Central memory CD8-positive, alpha-beta T cell (primary cell): ENCODE measurements around the gene FAS.

Experiments
- ATAC-seq: fragments of 150-1000 bp; cut with Tn5 transposase; replicated peaks from 2 replicates; pipeline ENCODE4 v1.10.0; 2022; ENCODE audit warnings: mild to moderate bottlenecking, moderate FRiP score, moderate number of reproducible peaks; ENCODE audit not compliant: poor library complexity, severe bottlenecking; ENCODE audit errors: extremely low read depth
- DNase-seq, 2 donors: peaks; one replicate each; pipeline ENCODE4 v3.0.0; 2021; ENCODE audit warnings: low spot score in 2 of 2
- H3K27ac Mint-ChIP-seq: one replicate; pipeline ENCODE4 v1.8.0; 2022; ENCODE audit warnings: low read depth, mild to moderate bottlenecking, moderate library complexity, mixed read lengths
- H3K27me3 Mint-ChIP-seq: one replicate; pipeline ENCODE4 v1.8.0; 2022; ENCODE audit warnings: mixed read lengths
- H3K36me3 Mint-ChIP-seq: one replicate; pipeline ENCODE4 v1.8.0; 2022; ENCODE audit warnings: mild to moderate bottlenecking, moderate library complexity, mixed read lengths; ENCODE audit not compliant: insufficient read depth
- H3K4me1 Mint-ChIP-seq: one replicate; pipeline ENCODE4 v1.8.0; 2022; ENCODE audit warnings: mixed read lengths
- H3K4me3 Mint-ChIP-seq: one replicate; pipeline ENCODE4 v1.8.0; 2022; ENCODE audit warnings: mild to moderate bottlenecking, moderate library complexity, mixed read lengths
- H3K9me3 Mint-ChIP-seq: one replicate; pipeline ENCODE4 v1.8.0; 2022; ENCODE audit warnings: mixed read lengths

FAS gene

GRCh38 chr10:88987840-88988239 is 2.8 kb upstream of the FAS start:
- no peak overlapping the region for H3K4me3 Mint-ChIP-seq
- ATAC-seq: no peak
- H3K36me3 Mint-ChIP-seq: peaks cover 26% of the 10 kb centered on the region
- H3K27ac Mint-ChIP-seq: no peak overlapping the region
- H3K9me3 Mint-ChIP-seq: peaks cover 6% of the 10 kb centered on the region
- no peak for DNase-seq
- peaks cover 50% of the 10 kb centered on the region for H3K4me1 Mint-ChIP-seq
- no peaks in the 10 kb centered on the region for H3K27me3 Mint-ChIP-seq

DNA sequence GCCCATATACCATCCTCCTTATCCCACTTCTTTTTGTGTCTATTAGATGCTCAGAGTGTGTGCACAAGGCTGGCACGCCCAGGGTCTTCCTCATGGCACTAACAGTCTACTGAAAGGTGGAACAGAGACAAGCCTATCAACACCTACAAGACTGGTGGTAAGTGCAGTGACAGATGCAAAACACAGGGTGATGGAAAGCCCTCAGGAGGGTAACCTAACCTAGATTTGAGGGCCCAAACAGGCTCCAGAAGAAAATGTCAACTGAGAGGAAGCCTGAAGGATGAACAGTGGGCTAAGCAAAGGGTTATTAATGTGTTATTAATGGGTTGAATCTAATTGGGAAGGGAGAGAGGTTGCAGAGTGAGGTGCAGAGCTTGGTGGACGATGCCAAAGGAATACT is 1.2 kb upstream of the FAS start:
- Mint-ChIP-seq H3K27ac (peak overlapping the region; percentile 95), H3K4me3 (peak overlapping the region; percentile 97), H3K36me3 (peaks cover 27% of the 10 kb centered on the region), H3K9me3 (peaks cover 6% of the 10 kb centered on the region), H3K27me3 (no peaks in the 10 kb centered on the region), H3K4me1 (peaks cover 60% of the 10 kb centered on the region)
- ATAC-seq: no peak
- DNase-seq: no peak

DNA sequence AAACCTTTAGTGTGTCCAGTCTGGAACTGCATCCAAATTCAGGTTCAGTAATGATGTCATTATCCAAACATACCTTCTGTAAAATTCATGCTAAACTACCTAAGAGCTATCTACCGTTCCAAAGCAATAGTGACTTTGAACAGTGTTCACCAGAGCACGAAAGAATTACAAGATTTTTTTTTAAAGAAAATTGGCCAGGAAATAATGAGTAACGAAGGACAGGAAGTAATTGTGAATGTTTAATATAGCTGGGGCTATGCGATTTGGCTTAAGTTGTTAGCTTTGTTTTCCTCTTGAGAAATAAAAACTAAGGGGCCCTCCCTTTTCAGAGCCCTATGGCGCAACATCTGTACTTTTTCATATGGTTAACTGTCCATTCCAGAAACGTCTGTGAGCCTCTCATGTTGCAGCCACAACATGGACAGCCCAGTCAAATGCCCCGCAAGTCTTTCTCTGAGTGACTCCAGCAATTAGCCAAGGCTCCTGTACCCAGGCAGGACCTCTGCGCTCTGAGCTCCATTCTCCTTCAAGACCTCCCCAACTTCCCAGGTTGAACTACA is 694 bp upstream of the FAS start:
- Mint-ChIP-seq H3K4me1 (peaks cover 56% of the 10 kb centered on the region), H3K4me3 (peak overlapping the region; percentile 97), H3K9me3 (peaks cover 6% of the 10 kb centered on the region), H3K27ac (peak overlapping the region; percentile 95), H3K27me3 (no peaks in the 10 kb centered on the region), H3K36me3 (peaks cover 27% of the 10 kb centered on the region)
- DNase-seq: no peak
- ATAC-seq: peak; percentile 4

- Mint-ChIP-seq H3K27ac (peak overlapping the region; percentile 95), H3K4me3 (peak overlapping the region; percentile 97), H3K4me1 (peaks cover 68% of the 10 kb centered on the region), H3K9me3 (peaks cover 4% of the 10 kb centered on the region), H3K36me3 (peaks cover 30% of the 10 kb centered on the region), H3K27me3 (no peaks in the 10 kb centered on the region)
- ATAC-seq (peak; percentile 45), DNase-seq (peak; percentile 33 to 40)
These were observed 732 bp downstream of the FAS start for GRCh38 chr10:88991161-88991898.

DNA sequence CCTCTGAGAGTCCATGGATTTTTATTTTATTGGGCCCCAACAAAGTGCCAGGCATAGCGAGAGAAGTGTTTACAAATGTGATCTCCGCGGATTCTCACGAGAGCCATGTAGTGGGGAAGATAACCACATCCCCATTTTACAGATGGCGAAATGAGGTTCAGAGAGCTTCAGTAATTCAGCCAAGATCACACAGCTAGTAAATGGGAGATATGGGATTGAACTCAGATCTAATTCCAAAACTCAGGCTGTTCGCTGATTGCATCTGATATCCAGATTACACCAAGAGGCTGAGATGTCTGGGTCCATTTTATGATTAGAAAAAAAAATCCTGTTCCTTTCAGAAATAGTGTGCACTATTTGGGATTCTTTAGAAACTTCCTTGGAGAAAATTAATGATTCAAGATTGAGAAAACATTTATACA is 1.3 kb downstream of the FAS start:
- Mint-ChIP-seq H3K4me1 (peaks cover 69% of the 10 kb centered on the region), H3K27ac (peak overlapping the region; percentile 95), H3K27me3 (no peaks in the 10 kb centered on the region), H3K36me3 (peaks cover 32% of the 10 kb centered on the region), H3K9me3 (no peaks in the 10 kb centered on the region), H3K4me3 (peak overlapping the region; percentile 97)
- ATAC-seq (peak; percentile 4), DNase-seq (no peak)

GRCh38 chr10:88992921-88993524 is 2.4 kb downstream of the FAS start:
- peak overlapping the region; percentile 97 for H3K4me3 Mint-ChIP-seq
- H3K27ac Mint-ChIP-seq: peak overlapping the region; percentile 95
- H3K27me3 Mint-ChIP-seq: no peaks in the 10 kb centered on the region
- H3K4me1 Mint-ChIP-seq: peaks cover 71% of the 10 kb centered on the region
- peaks cover 32% of the 10 kb centered on the region for H3K36me3 Mint-ChIP-seq
- ATAC-seq (no peak), DNase-seq (no peak)
- no peaks in the 10 kb centered on the region for H3K9me3 Mint-ChIP-seq

DNA sequence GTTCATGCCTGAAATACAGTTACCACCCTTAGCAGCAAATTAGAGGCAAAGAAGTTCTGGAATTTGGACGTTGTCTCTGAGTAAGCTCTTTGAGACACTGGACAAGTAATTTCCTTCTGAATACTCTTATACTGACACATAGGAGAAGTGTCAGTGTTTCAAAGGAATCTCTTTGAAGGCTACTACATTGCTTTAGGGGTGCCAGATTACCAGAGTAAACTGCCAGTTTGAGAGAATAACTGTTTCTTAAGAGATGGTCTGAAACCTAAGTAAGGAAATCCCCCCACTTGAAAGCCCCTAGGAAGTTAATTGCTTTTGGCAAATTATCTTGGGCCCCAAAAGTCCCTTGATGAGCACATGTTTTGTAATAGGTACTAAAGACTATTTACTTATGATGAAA is 3.4 kb downstream of the FAS start:
- ATAC-seq: no peak
- Mint-ChIP-seq H3K27me3 (no peaks in the 10 kb centered on the region), H3K9me3 (no peaks in the 10 kb centered on the region), H3K27ac (peak overlapping the region; percentile 95), H3K4me3 (peak overlapping the region; percentile 67), H3K36me3 (peaks cover 34% of the 10 kb centered on the region), H3K4me1 (peaks cover 72% of the 10 kb centered on the region)
- DNase-seq: no peak

DNA sequence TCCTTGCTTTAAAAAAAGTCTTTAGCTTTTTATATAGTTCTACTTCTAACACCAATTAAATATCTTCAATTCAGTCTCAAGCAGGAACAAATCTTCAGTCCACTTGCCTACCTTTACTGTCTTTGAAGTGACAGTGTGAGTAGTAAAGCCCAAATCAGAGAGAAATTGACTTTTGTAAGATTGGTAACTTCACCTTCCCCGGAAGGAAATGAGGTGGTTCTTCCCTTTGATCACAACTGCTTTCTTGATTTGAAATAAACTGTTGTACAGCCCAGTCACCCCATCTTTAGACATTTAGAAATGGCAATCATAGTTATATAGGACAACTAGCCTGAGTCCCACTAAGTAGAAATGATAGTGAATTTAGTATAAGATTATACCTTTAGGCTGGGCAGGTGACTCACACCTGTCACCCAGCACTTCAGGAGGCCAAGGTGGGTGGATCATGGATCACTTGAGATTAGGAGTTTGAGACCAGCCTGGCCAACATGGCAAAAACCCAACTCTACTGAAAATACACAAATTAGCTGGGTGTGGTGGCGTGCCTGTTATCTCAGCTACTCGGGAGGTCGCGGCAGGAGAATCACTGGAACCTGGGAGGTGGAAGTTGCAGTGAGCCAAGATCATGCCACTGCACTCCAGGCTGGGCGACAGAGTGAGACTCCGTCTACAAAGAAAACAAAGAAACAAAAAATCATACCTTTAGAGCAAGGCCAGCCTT is 4.7 kb downstream of the FAS start:
- Mint-ChIP-seq H3K9me3 (no peaks in the 10 kb centered on the region), H3K27ac (peak overlapping the region; percentile 95), H3K27me3 (no peaks in the 10 kb centered on the region), H3K4me1 (peaks cover 67% of the 10 kb centered on the region), H3K4me3 (peak overlapping the region; percentile 81), H3K36me3 (peaks cover 29% of the 10 kb centered on the region)
- DNase-seq: no peak
- ATAC-seq: no peak

GRCh38 chr10:88996927-88997326 is 6.3 kb downstream of the FAS start:
- peak overlapping the region; percentile 81 for H3K4me3 Mint-ChIP-seq
- peaks cover 79% of the 10 kb centered on the region for H3K4me1 Mint-ChIP-seq
- DNase-seq (no peak), ATAC-seq (peak; percentile 55)
- H3K9me3 Mint-ChIP-seq: no peaks in the 10 kb centered on the region
- H3K27me3 Mint-ChIP-seq: no peaks in the 10 kb centered on the region
- peaks cover 23% of the 10 kb centered on the region for H3K36me3 Mint-ChIP-seq
- peak overlapping the region; percentile 95 for H3K27ac Mint-ChIP-seq

- Mint-ChIP-seq H3K27ac (peak overlapping the region; percentile 95), H3K27me3 (no peaks in the 10 kb centered on the region), H3K9me3 (no peaks in the 10 kb centered on the region), H3K4me3 (peak overlapping the region; percentile 83), H3K36me3 (peaks cover 22% of the 10 kb centered on the region), H3K4me1 (peaks cover 75% of the 10 kb centered on the region)
- DNase-seq (no peak), ATAC-seq (peak; percentile 7)
These were observed 9.0 kb downstream of the FAS start for GRCh38 chr10:88999625-89000024.

- Mint-ChIP-seq H3K4me1 (peaks cover 68% of the 10 kb centered on the region), H3K36me3 (peaks cover 22% of the 10 kb centered on the region), H3K27ac (peak overlapping the region; percentile 95), H3K4me3 (peak overlapping the region; percentile 83), H3K27me3 (no peaks in the 10 kb centered on the region), H3K9me3 (no peaks in the 10 kb centered on the region)
- ATAC-seq (peak; percentile 68), DNase-seq (no peak)
These were observed 10.6 kb downstream of the FAS start for GRCh38 chr10:89001024-89001728.

DNA sequence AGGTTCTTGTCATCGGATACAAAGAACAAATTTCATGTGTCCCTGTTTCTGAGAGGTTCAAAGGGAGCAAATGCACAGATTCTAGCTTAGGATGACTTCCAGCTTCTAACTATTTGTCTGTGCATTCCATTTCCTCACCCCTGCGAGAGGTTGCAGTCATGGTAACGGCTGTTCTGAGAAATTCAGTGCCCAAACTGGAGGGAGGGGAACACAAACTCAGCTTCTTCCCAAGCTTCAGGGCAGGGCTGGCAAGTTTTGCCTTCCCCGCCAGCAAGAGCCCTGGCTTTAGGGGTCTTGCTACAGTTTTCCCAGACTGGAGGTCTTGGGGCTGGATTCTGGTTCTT is 11.1 kb downstream of the FAS start:
- ATAC-seq (peak; percentile 26), DNase-seq (no peak)
- Mint-ChIP-seq H3K27me3 (no peaks in the 10 kb centered on the region), H3K4me3 (peak overlapping the region; percentile 83), H3K4me1 (peaks cover 68% of the 10 kb centered on the region), H3K27ac (peak overlapping the region; percentile 95), H3K36me3 (peaks cover 21% of the 10 kb centered on the region), H3K9me3 (no peaks in the 10 kb centered on the region)
